ENCODE results near the gene SSBP3.

The SSBP3 gene

DNA sequence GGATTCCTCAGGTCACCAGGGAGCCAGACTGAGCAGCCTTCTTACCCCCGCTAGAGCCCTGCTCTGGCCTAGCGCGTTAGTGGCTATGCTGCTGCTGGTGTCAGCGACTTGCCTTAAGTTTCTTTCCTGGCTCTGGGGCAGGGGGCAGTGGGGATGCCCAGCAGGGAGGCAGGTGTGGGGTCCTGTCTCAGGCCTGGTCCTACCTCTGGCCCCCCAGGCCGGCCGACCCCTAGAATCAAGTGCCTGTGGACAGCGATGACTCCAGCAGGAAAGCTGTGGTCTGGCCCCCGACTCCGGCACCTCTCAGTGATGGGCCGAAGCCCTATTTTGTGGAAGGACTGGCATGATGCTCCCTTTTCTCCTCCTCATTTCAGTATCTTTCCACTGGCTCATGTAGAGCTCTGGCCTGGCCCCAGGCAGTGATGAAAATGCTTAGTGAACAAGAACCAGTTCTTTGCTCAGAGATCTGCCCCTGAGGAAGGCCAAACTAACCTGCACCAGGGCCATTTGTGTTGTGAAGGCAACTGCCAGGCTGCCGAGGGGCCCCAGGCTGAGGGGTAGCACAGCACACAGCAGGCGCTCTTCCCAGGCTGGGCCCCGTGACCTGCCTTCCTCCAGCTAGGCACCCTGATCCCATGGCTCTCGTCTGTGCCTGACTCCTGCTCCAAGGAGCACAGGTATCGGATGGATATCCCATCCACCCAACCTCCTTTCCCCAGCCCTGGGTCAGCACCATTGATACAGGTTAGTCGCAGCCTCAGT is 182.6 kb downstream of the SSBP3 start:
- TF ChIP-seq, protein P1, sequence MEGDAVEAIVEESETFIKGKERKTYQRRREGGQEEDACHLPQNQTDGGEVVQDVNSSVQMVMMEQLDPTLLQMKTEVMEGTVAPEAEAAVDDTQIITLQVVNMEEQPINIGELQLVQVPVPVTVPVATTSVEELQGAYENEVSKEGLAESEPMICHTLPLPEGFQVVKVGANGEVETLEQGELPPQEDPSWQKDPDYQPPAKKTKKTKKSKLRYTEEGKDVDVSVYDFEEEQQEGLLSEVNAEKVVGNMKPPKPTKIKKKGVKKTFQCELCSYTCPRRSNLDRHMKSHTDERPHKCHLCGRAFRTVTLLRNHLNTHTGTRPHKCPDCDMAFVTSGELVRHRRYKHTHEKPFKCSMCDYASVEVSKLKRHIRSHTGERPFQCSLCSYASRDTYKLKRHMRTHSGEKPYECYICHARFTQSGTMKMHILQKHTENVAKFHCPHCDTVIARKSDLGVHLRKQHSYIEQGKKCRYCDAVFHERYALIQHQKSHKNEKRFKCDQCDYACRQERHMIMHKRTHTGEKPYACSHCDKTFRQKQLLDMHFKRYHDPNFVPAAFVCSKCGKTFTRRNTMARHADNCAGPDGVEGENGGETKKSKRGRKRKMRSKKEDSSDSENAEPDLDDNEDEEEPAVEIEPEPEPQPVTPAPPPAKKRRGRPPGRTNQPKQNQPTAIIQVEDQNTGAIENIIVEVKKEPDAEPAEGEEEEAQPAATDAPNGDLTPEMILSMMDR (IDR thresholded peaks at IDR 0.05; ENCODE audit: insufficient read depth, low read depth, low read length, missing control alignments) = no peak

DNA sequence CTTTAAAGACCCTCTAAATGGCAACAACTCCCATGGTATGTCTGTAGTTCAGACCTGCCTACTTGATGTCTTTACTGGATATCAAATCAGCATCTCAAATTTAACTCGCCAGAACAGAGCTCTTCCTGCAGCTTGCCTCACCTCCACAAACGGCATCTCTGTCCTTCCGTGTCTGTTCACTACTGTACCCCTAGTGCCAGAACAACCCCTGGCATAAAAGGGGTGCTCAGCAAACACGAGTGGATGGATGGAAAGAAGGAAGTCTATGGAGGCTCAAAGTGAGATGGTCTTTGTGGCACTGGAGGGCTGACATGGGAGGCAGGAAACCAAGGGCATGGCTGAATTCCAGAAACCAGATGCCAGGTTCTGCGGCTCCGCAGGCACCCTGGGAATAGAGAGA is 183.5 kb downstream of the SSBP3 start:
- no peak overlapping the region for H3K4me3 ChIP-seq (ENCODE audit: low read depth, low read length)
- no peak for DNase-seq (ENCODE audit: low read depth)
- TF ChIP-seq, protein P1 (IDR thresholded peaks at IDR 0.05; ENCODE audit: insufficient read depth, low read depth, low read length, missing control alignments) = no peak

More for the DNA sequence above, 182.6 kb downstream of the SSBP3 start:
- DNase-seq (ENCODE audit: low read depth) = no peak
- H3K4me3 ChIP-seq (ENCODE audit: low read depth, low read length) = no peak overlapping the region

DNA sequence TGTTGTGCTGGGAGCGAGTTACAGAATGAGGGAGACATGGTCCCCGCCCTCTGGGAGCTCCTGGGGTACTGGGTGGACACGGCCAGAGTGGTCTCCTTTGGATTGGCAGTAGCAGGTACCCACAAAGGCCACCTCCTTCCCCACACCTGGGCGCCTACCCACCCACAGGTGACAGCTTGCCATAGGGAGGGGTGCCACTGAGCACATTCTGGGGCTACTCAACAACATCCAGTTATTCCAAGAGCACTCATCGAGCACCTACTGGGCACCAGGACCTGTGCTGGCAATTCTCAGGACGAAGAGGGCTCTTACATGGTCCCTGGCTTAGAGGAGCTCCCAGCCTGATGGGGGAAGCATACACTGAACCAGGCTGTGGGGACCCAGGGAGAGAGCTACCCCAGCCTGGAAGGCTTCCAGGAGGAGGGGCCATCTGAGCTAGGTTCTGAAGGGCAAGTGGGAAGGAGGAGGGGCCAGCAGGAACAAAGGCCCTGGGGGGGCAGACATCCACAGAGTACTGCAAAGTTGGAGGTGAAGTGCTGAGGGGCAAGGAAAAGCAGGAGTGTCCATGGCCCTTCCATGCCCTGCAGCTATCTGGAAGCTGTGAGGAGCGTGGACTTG is 184.2 kb downstream of the SSBP3 start:
- TF ChIP-seq, protein P1 (IDR thresholded peaks at IDR 0.05; ENCODE audit: insufficient read depth, low read depth, low read length, missing control alignments) = no peak
- no peak for DNase-seq (ENCODE audit: low read depth)

DNA sequence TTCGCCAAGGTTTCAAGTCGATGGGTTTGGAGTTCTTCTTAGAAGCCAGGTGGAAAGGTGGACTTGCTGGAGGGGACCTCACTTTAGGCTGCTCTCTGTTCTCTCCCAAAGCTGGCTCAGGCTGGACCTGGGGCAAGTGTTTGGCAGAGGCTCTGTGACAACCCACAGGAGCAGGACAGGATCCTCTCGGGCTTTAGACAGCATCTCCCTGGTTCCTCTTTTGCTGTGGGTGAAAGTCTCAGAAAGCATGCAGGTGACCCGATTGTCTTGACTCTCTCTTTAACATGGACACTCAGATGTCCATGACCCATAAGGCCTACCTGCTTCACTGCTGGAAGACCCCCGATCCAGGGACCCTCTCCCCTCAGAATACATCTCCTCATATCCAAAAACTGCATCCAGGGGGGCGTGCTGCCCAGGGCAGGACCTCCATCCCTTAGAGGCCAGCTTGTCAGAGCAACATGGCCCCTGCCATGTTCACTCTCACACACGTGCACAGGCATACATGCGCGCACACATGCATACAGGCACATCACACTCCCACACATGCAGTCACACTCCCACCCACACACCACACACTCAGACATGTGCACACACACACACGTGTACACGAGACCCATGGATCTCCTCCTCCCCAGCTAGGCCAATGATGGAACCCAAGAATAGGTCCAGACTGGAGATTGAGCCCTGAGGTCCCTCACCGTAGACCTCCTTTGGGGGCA is 184.9 kb downstream of the SSBP3 start:
- TF ChIP-seq, protein P1 (IDR thresholded peaks at IDR 0.05; ENCODE audit: insufficient read depth, low read depth, low read length, missing control alignments) = no peak

More for the DNA sequence above, 184.2 kb downstream of the SSBP3 start:
- H3K4me3 ChIP-seq (ENCODE audit: low read depth, low read length) = no peak overlapping the region

DNA sequence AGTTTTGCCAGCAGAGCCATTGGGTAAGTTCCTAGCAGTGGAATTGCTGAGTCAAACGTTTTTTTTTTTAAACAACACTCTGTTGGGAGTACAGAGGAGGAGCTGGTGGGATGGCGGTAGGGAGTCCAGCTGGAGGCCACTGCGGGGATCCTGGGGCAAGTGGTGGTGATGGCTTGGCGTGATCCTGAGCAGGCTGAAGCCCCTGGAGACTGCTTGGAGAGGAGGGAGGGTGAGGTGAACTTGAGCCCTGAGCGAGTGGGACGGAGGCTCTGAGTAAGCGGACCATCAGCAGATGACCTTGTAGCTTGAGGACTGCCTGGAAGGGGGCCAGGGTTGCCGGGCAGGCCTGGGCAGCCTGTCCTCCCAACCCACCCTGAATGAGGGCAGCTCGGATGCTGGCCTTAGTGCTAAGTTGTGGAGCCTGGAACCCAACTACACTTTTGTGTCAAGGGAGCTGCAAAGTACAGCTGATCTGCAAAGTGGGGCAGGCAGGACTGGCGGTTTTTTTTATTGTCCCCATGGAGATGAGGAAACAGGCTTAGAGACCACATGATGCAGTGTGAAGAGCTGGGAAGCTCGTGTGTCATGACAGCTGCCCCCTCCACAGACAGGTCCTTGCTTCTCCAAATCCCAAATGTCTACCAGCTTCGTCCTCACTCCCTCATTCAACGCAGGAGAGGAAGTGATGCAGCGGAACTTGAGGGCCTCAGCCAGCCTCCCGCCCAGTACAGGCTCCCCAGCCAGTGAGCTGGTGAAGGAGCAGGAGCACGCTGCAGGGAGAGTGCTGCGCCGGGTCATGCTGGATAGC is 186.0 kb downstream of the SSBP3 start:
- H3K4me3 ChIP-seq (ENCODE audit: low read depth, low read length) = no peak overlapping the region
- no peak for DNase-seq (ENCODE audit: low read depth)
- TF ChIP-seq, protein P1 (IDR thresholded peaks at IDR 0.05; ENCODE audit: insufficient read depth, low read depth, low read length, missing control alignments) = no peak

More for the DNA sequence above, 184.9 kb downstream of the SSBP3 start:
- no peak for DNase-seq (ENCODE audit: low read depth)
- H3K4me3 ChIP-seq (ENCODE audit: low read depth, low read length) = no peak overlapping the region

DNA sequence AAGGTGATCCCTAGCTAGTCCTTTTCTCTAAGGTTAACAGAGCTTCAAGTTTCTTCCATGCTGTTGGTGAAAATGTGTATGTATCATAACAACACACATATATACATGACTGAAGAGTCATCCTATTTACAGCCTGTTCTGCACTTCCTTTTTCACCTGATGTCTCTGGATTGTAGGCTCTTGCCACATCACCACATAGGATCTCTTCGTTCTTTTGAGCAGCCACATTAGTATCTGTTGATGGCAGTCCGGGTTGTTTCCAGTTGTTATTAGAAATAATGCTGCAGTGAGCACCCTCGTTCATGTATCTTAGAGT is 186.5 kb downstream of the SSBP3 start:
- TF ChIP-seq, protein P1 (IDR thresholded peaks at IDR 0.05; ENCODE audit: insufficient read depth, low read depth, low read length, missing control alignments) = no peak

More for the DNA sequence above, 186.5 kb downstream of the SSBP3 start:
- H3K4me3 ChIP-seq (ENCODE audit: low read depth, low read length) = no peak overlapping the region
- no peak for DNase-seq (ENCODE audit: low read depth)
